Tibial artery (tissue), 4 donors: ENCODE results near the gene RLN3.
"Not testable (repeated sequence)": the region's sequence is repeated elsewhere in the genome, so short reads cannot be mapped to it uniquely, and the experiment has no call there.

ENCODE experiments used
- DNase-seq, 2 donors: peaks; one replicate each; pipeline ENCODE4 v3.0.0-alpha.2; 2019
- H3K27ac ChIP-seq, 2 donors: fragments of 200-600 bp; sonication (generic) in 1 of 2; 1 replicate in 1 of 2; 2 replicates in 1 of 2; pipeline ENCODE4 v1.5.1; 2018 to 2019; ENCODE audit warnings: mild to moderate bottlenecking in 1 of 2
- H3K27me3 ChIP-seq, 2 donors: fragments of 200-600 bp; sonication (generic) in 1 of 2; one replicate each; pipeline versions ENCODE4 v1.5.1 to v1.6.0; 2016 to 2019
- H3K36me3 ChIP-seq, 3 donors: fragments of 200-600 bp; sonication (generic) in 2 of 3; one replicate each; pipeline ENCODE4 v1.5.1; 2016 to 2019; ENCODE audit warnings: mild to moderate bottlenecking in 2 of 3
- H3K4me1 ChIP-seq, 4 donors: fragments of 200-600 bp; sonication (generic) in 2 of 4; 1 replicate in 3 of 4; 2 replicates in 1 of 4; pipeline ENCODE4 v1.5.1; 2016 to 2019
- H3K4me3 ChIP-seq, 2 donors: fragments of 200-600 bp; sonication (generic) in 1 of 2; 1 replicate in 1 of 2; 2 replicates in 1 of 2; pipeline ENCODE4 v1.5.1; 2018 to 2019; ENCODE audit warnings: mild to moderate bottlenecking in 2 of 2
- H3K9me3 ChIP-seq, 3 donors: fragments of 200-600 bp; sonication (generic) in 1 of 3; one replicate each; pipeline ENCODE4 v1.5.1; 2016 to 2019
- intact Hi-C: fragments of 100-400 bp; cut with DNase I; formaldehyde crosslinking; loops from one replicate; pipeline ENCODE4 v1.15.0; 2023; ENCODE audit warnings: low total_unique reads
- TF ChIP-seq, protein P1 (sequence below), 2 experiments: fragments of 200-600 bp in 1 of 2; fragments of 450-650 bp in 1 of 2; IDR thresholded peaks; one replicate each; pipeline ENCODE4 v1.5.1; 2017 to 2019; ENCODE audit warnings: antibody characterized with exemption in 2 of 2, mild to moderate bottlenecking in 1 of 2, moderate library complexity in 1 of 2

The RLN3 gene

DNA sequence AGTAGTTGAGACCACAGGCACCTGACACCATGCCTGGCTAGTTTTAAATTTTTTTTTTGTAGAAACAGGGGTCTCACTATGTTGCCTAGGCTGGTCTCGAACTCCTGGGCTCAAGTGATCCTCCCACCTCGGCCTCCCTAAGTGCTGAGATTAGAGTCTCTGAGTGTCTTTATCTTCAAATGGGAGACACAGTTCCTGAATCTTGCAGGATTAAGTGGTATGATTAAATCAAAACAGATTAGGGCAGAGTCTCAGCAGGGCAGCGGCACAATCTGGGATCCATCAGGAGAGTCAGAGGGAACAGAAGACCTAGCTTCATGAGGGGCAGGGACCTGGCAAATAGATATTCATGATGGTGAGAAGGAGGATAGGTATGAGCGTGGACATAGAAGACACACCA, 953 bp downstream of the RLN3 start:
- TF ChIP-seq, protein P1, sequence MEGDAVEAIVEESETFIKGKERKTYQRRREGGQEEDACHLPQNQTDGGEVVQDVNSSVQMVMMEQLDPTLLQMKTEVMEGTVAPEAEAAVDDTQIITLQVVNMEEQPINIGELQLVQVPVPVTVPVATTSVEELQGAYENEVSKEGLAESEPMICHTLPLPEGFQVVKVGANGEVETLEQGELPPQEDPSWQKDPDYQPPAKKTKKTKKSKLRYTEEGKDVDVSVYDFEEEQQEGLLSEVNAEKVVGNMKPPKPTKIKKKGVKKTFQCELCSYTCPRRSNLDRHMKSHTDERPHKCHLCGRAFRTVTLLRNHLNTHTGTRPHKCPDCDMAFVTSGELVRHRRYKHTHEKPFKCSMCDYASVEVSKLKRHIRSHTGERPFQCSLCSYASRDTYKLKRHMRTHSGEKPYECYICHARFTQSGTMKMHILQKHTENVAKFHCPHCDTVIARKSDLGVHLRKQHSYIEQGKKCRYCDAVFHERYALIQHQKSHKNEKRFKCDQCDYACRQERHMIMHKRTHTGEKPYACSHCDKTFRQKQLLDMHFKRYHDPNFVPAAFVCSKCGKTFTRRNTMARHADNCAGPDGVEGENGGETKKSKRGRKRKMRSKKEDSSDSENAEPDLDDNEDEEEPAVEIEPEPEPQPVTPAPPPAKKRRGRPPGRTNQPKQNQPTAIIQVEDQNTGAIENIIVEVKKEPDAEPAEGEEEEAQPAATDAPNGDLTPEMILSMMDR (IDR thresholded peaks at IDR 0.05), result no peak

DNA sequence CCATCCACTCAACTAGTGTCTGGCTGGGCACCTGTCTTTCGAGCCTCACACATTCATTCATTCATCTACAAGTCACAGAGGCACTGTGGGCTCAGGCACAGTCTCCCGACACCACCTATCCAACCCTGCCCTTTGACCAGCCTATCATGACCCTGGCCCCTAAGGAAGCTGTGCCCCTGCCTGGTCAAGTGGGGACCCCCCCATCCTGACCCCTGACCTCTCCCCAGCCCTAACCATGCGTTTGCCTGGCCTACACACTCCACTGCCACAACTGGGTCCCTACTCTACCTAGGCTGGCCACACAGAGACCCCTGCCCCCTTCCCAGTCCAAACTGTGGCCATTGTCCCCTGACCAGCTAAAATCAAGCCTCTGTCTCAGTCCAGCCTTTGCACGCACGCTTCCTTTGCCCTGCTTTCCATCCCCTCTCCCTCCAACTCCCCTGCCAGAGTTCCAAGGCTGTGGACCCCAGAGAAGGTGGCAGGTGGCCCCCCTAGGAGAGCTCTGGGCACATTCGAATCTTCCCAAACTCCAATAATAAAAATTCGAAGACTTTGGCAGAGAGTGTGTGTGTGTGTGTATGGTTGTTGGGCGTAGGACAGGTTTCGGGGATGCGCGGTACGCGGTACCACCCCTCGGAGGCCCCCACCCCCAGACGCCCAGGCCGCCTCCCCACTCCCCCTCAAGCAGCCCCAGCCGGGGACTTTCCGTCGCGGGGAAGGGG, 3.2 kb downstream of the RLN3 start:
- Histone ChIP-seq H3K4me1 (peaks cover 7 to 15% (median 10%) of the 10 kb centered on the region in 4 donors), H3K9me3 (no peaks in the 10 kb centered on the region), H3K27ac (peak overlapping the region; percentile 3 to 45), H3K36me3 (no peaks in the 10 kb centered on the region), H3K4me3 (peak overlapping the region; percentile 47 to 54), H3K27me3 (peaks cover 0 to 30% of the 10 kb centered on the region in 2 donors)
- TF ChIP-seq, protein P1 (IDR thresholded peaks at IDR 0.05), result no peak
- intact Hi-C loops, result no loop called here
- DNase-seq, result no peak

More for the DNA sequence above, 953 bp downstream of the RLN3 start:
- intact Hi-C loops, result no loop called here
- no peak for DNase-seq
- Histone ChIP-seq H3K27ac (no peak overlapping the region), H3K4me3 (no peak overlapping the region), H3K9me3 (no peaks in the 10 kb centered on the region), H3K36me3 (no peaks in the 10 kb centered on the region), H3K4me1 (peaks cover 7 to 12% (median 10%) of the 10 kb centered on the region in 4 donors), H3K27me3 (peaks cover 0 to 28% of the 10 kb centered on the region in 2 donors)

DNA sequence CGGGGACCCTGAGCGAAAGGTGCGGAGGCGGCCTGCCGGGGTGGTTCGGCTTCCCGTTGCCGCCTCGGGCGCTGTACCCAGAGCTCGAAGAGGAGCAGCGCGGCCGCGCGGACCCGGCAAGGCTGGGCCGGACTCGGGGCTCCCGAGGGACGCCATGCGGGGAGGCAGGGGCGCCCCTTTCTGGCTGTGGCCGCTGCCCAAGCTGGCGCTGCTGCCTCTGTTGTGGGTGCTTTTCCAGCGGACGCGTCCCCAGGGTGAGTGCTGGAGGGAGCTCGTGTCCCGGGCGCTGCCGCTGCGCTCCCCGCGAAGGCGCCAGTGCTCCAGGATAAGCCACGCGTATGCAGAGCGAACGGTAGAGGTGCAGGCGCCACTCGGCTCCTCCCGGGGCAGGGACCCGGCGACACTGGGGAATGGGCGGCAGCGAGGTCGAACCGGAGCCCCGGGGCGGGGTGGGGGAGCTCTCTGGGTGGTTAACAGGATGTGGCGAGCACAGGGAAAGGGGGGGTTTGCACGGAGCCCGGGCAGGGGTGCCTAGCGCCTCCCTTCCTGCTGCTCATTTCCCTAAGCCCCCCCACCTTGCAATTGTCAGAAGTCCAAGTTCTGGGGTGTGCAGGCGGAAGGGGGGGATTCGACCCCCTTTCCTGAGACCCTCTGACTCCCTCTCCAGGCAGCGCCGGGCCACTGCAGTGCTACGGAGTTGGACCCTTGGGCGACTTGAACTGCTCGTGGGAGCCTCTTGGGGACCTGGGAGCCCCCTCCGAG, 4.0 kb downstream of the RLN3 start, which contains the start of gene IL27RA:
Gene IL27RA (plus strand): TSS at position 44 of the 762 bp plus-strand sequence. CDS start 111 bp downstream, at position 155.
- DNase-seq, result peak; percentile 51 to 71
- H3K27ac ChIP-seq, result peak within 1 kb of the TSS; percentile 3 to 45
- no peaks in the 10 kb centered on the region for H3K36me3 ChIP-seq
- intact Hi-C loops, result no loop called here
- TF ChIP-seq, protein P1 (IDR thresholded peaks at IDR 0.05), result peak; percentile 36 to 41
- peaks cover 0 to 30% of the 10 kb centered on the region in 2 donors for H3K27me3 ChIP-seq
- H3K4me1 ChIP-seq, result peaks cover 7 to 15% (median 10%) of the 10 kb centered on the region in 4 donors
- peak within 1 kb of the TSS; percentile 47 to 54 for H3K4me3 ChIP-seq
- H3K9me3 ChIP-seq, result no peaks in the 10 kb centered on the region

DNA sequence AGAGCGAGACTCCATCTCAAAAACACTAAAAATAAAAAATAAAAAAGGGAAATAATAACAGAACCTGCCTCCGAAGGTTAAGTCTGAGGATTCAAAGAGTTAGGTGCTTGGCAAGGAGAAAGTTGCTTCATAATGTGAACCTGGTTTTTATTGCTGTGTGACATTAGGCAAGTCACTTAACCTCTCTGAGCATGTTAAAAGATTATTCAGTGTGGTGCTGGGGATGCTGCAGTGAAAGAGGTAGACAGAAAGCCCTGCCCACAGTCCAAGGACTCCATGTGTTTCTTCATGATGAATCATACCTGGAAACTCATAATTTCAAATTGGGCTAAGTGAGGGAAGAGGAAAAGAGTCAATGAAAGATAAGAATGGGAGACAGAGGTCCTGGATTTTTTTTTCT, 6.0 kb downstream of the RLN3 start:
- peaks cover 0 to 23% of the 10 kb centered on the region in 2 donors for H3K27me3 ChIP-seq
- H3K36me3 ChIP-seq, result no peaks in the 10 kb centered on the region
- TF ChIP-seq, protein P1 (IDR thresholded peaks at IDR 0.05), result no peak
- H3K9me3 ChIP-seq, result no peaks in the 10 kb centered on the region
- intact Hi-C loops, result no loop called here
- H3K27ac ChIP-seq, result no peak overlapping the region
- DNase-seq, result no peak
- H3K4me1 ChIP-seq, result peaks cover 7 to 15% (median 10%) of the 10 kb centered on the region in 4 donors
- no peak overlapping the region for H3K4me3 ChIP-seq

DNA sequence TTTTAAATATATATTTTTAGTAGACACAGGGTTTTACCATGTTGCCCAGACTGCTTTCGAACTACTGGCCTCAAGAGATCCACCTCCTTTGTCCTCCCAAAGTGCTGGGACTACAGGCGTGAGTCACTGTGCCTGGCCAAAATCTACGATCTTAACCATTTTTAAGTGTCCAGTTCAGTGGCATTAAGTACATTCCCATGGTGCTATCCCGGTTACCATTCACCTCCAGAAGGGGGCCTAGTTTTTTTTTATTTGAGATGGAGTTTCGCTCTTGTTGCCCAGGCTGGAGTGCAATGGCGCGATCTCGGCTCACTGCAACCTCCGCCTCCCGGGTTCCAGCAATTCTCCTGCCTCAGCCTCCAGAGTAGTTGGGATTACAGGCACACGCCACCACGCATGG, 7.2 kb downstream of the RLN3 start:
- H3K4me1 ChIP-seq, result peaks cover 7 to 15% (median 10%) of the 10 kb centered on the region in 4 donors
- intact Hi-C loops, result not testable (repeated sequence)

DNA sequence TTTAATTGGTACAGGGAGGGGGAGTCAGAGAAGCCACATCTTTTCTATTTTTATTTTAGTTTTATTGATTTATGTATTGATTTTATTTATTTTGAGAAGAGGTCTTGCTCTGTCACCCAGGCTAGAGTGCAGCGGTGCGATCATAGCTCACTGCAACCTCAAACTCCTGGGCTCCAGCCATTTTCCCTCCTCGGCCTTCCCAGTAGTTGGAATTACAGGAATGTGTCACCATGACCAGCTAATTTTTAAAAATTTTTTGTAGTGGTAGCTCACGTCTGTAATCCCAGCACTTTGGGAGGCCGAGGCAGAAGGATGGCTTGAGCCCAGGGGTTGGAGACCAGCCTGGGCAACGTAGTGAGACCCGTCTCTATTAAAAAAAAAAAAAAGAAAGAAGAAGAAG, 7.8 kb downstream of the RLN3 start:
- DNase-seq, result no peak
- TF ChIP-seq, protein P1 (IDR thresholded peaks at IDR 0.05), result no peak
- Histone ChIP-seq H3K9me3 (no peaks in the 10 kb centered on the region), H3K27ac (no peak overlapping the region), H3K4me3 (no peak overlapping the region), H3K4me1 (peaks cover 7 to 15% (median 10%) of the 10 kb centered on the region in 4 donors), H3K36me3 (no peaks in the 10 kb centered on the region), H3K27me3 (peaks cover 0 to 23% of the 10 kb centered on the region in 2 donors)
- intact Hi-C loops, result no loop called here

More for the DNA sequence above, 7.2 kb downstream of the RLN3 start:
- H3K27me3 ChIP-seq, result peaks cover 0 to 23% of the 10 kb centered on the region in 2 donors
- not testable (repeated sequence) for H3K4me3 ChIP-seq, H3K9me3 ChIP-seq, H3K36me3 ChIP-seq, DNase-seq, H3K27ac ChIP-seq
